Gastroesophageal sphincter (tissue), 4 donors: ENCODE results near the gene LAMTOR5. TPM values are rescaled to one million over a fixed set of nuclear protein-coding genes. Genes with fewer than 3 reads are reported as not detected.

Experiments
- ATAC-seq: fragments of 150-250 bp; one replicate; pipeline ENCODE4 v1.9.1; 2016; ENCODE audit warnings: mild to moderate bottlenecking, moderate library complexity
- H3K27ac ChIP-seq, 4 donors: fragments of 200-600 bp; sonication (generic) in 3 of 4; 1 replicate in 3 of 4; 2 replicates in 1 of 4; pipeline ENCODE4 v1.5.1; 2016 to 2019
- H3K27me3 ChIP-seq: fragments of 200-600 bp; sonication (generic); one replicate; pipeline ENCODE4 v1.5.1; 2019
- H3K36me3 ChIP-seq, 2 donors: fragments of 200-600 bp; sonication (generic); one replicate each; pipeline ENCODE4 v1.5.1; 2019; ENCODE audit warnings: control low read depth in 1 of 2
- H3K4me1 ChIP-seq, 3 donors: fragments of 200-600 bp; sonication (generic); 1 replicate in 2 of 3; 2 replicates in 1 of 3; pipeline ENCODE4 v1.5.1; 2016 to 2019; ENCODE audit warnings: control low read depth in 2 of 3
- H3K4me3 ChIP-seq, 2 donors: fragments of 200-600 bp; sonication (generic); one replicate each; pipeline ENCODE4 v1.5.1; 2019; ENCODE audit warnings: mild to moderate bottlenecking in 1 of 2, moderate library complexity in 1 of 2
- H3K9me3 ChIP-seq, 3 donors: fragments of 200-600 bp; sonication (generic); one replicate each; pipeline ENCODE4 v1.5.1; 2017 to 2019; ENCODE audit warnings: control low read depth in 2 of 3
- CTCF ChIP-seq, 4 experiments: fragments of 200-600 bp in 2 of 4; fragments of 450-650 bp in 2 of 4; sonication (generic) in 1 of 4; IDR thresholded peaks; one replicate each; pipeline ENCODE4 v1.5.1; 2017 to 2019; ENCODE audit warnings: antibody characterized with exemption in 4 of 4, mild to moderate bottlenecking in 2 of 4, moderate library complexity in 2 of 4
- EP300 ChIP-seq: sonication (generic); formaldehyde crosslinking; IDR thresholded peaks from one replicate; pipeline ENCODE4 v1.6.1; 2017; ENCODE audit warnings: antibody characterized with exemption, mild to moderate bottlenecking
- POLR2A ChIP-seq, 2 donors: fragments of 450-650 bp; IDR thresholded peaks; one replicate each; pipeline ENCODE4 v1.6.1; 2017; ENCODE audit warnings: antibody characterized with exemption in 2 of 2, mild to moderate bottlenecking in 2 of 2, moderate library complexity in 1 of 2
- POLR2AphosphoS5 ChIP-seq: sonication (generic); formaldehyde crosslinking; IDR thresholded peaks from one replicate; pipeline ENCODE4 v1.6.1; 2017; ENCODE audit warnings: antibody characterized with exemption
- WGBS, 2 donors: methylation state at CpG; one replicate each; pipeline ENCODE4 v1.1.5; 2018; ENCODE audit warnings: low coverage in 1 of 2; 5-methylcytosine and 5-hydroxymethylcytosine counted together
- total RNA-seq, 4 donors: library from RNA; depleted of rRNA; stranded (reverse); fragments of >200 nt; gene quantifications; one replicate each; pipeline ENCODE4 v1.1.0, GENCODE V29; 2016

Gene LAMTOR5
- total RNA-seq: 100 to 1,000 TPM in 2 of 4 donors, 10 to 100 TPM in 2; 72.5 to 126 (median 101) TPM

GRCh38 chr1:110407260-110408210 is at the start of gene LAMTOR5:
TSS of gene LAMTOR5 (minus strand) at chr1:110407694. CDS start at chr1:110407620, 74 bp downstream.
- TF ChIP-seq EP300 (no peak), POLR2A (IDR thresholded peaks at IDR 0.05) (peak; percentile 74 to 76), CTCF (IDR thresholded peaks at IDR 0.05) (peak in 2 of 4 experiments; percentile 27 to 49), POLR2AphosphoS5 (peak; percentile 98)
- Histone ChIP-seq H3K27ac (peak within 1 kb of the TSS; percentile 91 to 95 (median 92)), H3K4me1 (peaks cover 0 to 38% (median 14%) of the 10 kb centered on the region in 3 donors), H3K4me3 (peak within 1 kb of the TSS; percentile 75 to 82), H3K27me3 (no peaks in the 10 kb centered on the region), H3K9me3 (no peaks in the 10 kb centered on the region), H3K36me3 (peaks cover 0 to 32% of the 10 kb centered on the region in 2 donors)
- ATAC-seq: peak; percentile 97
- 0% methylated on average over 16 to 23 of the region's 76 CpGs for WGBS, 2 donors

- TF ChIP-seq CTCF (IDR thresholded peaks at IDR 0.05) (no peak), EP300 (no peak), POLR2AphosphoS5 (no peak), POLR2A (IDR thresholded peaks at IDR 0.05) (no peak)
- H3K27me3 ChIP-seq: peaks cover 31% of the 10 kb centered on the region
- WGBS, 2 donors: 88% methylated on average over 3 of the region's 5 CpGs; no CpG with 5 or more reads in 1 of the 2 donors
- H3K36me3 ChIP-seq: no peaks in the 10 kb centered on the region
- H3K4me1 ChIP-seq: no peaks in the 10 kb centered on the region
- ATAC-seq: no peak
- no peaks in the 10 kb centered on the region for H3K9me3 ChIP-seq
- H3K4me3 ChIP-seq: no peak overlapping the region
- H3K27ac ChIP-seq: no peak overlapping the region
Measured at GRCh38 chr1:110457206-110457605, 49.7 kb upstream of the LAMTOR5 start.

- Histone ChIP-seq H3K27ac (no peak overlapping the region), H3K36me3 (no peaks in the 10 kb centered on the region), H3K27me3 (peaks cover 50% of the 10 kb centered on the region), H3K4me3 (no peak overlapping the region), H3K9me3 (no peaks in the 10 kb centered on the region), H3K4me1 (no peaks in the 10 kb centered on the region)
- no peak for ATAC-seq
- TF ChIP-seq EP300 (no peak), CTCF (IDR thresholded peaks at IDR 0.05) (no peak)
- 39% methylated on average over 7 of the region's 8 CpGs; no CpG with 5 or more reads in 1 of the 2 donors for WGBS, 2 donors
Measured at GRCh38 chr1:110455151-110455550, 47.7 kb upstream of the LAMTOR5 start.

GRCh38 chr1:110454328-110454727 is 46.8 kb upstream of the LAMTOR5 start:
- WGBS, 2 donors: no CpG with 5 or more reads among the region's 1 CpG

More at GRCh38 chr1:110454328-110454727, 46.8 kb upstream of the LAMTOR5 start:
- Histone ChIP-seq H3K36me3 (no peaks in the 10 kb centered on the region), H3K27ac (no peak overlapping the region), H3K4me1 (no peaks in the 10 kb centered on the region), H3K4me3 (no peak overlapping the region), H3K9me3 (no peaks in the 10 kb centered on the region), H3K27me3 (peaks cover 58% of the 10 kb centered on the region)
- no peak for ATAC-seq
- TF ChIP-seq POLR2AphosphoS5 (no peak), EP300 (no peak), POLR2A (IDR thresholded peaks at IDR 0.05) (no peak), CTCF (IDR thresholded peaks at IDR 0.05) (no peak)
